Measurements from ENCODE around the gene AVL9.
"Not testable (repeated sequence)": the region's sequence is repeated elsewhere in the genome, so short reads cannot be mapped to it uniquely, and the experiment has no call there.

The AVL9 gene

DNA sequence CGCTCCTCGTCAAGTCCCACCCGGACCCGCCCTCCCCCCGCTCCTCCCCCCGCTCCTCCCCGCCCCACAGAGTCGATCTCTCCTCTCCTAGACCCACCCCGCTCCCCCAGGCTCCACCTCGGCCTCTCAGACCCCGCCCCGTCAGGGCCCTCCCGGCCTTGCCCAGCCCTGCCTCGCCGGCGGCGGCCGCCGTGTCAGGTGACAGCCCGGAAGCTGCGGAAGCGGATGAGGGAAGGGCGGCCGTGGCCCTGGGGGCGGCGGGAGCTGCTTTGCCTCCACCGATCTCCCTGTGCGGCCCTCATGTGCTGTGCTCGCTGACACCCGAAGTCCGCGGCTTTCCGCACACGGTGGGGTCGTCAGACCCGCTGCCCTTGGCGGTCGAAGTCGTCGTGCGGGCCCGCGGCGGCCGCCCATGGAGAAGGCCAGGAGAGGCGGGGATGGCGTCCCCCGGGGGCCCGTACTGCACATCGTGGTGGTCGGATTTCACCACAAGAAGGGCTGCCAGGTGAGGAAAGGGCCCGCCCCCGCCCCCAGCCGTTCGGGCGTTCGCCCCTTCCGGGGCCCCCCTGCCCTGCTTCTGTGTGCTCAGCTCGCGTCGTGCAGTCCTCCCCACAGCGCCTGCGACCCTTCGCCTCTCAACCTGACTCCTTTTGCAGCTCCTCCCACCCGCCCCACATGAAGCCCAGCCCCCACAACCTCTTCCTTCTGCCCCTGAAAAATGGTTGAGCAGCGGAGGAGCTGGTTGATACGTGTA, at the start of gene AVL9:
Gene AVL9 (plus strand): TSS at position 192 of the 754 bp plus-strand sequence. CDS start 221 bp downstream, at position 413.
- DNase-seq (ENCODE audit: low spot score): peak; percentile 93

- DNase-seq (ENCODE audit: low spot score): no peak
Observed at GRCh38 chr7:32447218-32447617, 48.1 kb upstream of the AVL9 start.

DNA sequence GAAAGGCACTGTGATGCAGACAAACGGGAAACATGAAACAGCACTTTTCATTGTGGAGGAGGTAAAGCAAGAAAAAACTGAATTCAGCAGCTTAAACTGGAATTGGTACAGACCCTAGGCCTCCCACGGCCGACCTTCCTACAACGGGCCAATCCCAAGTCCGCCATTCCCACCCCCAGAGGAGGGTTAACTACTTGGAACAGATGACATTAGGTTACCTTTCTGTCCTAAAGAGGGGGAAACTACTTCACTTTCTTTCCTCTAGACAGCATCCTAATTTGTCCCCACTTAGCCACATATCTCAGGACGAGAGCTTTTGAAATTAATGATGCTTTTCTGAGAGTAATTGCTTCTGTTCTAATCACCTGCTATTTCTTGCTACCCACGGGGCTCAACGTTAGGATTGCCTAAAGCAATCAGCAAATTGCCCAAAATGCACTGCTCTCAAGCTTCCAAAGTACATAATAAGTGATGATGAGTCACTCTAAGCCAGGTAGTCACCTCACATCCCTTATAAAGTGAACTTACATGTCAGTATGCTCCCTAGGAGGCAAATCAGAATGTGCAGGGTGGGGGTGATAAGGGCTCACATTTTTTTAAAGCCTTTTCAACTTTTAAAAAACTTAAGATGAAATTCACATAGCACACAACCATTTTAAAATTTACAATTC, 41.8 kb upstream of the AVL9 start:
- no peak for DNase-seq (ENCODE audit: low spot score)

GRCh38 chr7:32458025-32458424, 37.3 kb upstream of the AVL9 start:
- no peak for DNase-seq (ENCODE audit: low spot score)

GRCh38 chr7:32459788-32460187, 35.5 kb upstream of the AVL9 start:
- DNase-seq (ENCODE audit: low spot score): no peak

- no peak for DNase-seq (ENCODE audit: low spot score)
Observed at GRCh38 chr7:32461484-32461883, 33.8 kb upstream of the AVL9 start.

DNA sequence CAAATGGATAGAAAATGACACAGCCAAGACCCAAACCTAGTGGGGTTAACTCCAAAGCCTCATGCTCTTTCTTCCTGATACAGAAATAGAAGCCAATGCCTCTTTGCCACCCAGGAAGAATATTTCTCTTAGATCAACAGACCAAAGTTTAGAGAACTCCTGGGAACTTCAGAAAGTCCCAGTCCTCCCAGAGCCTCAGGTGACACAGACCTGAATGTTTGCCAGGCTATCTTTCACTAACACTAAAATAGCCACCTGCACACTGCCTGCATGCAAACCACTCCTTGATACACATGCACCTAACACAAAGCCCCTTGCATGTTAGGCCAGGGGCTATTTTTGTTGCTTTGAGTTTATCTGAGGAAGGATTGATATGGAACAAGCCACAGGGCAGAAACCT, 32.8 kb upstream of the AVL9 start:
- DNase-seq (ENCODE audit: low spot score): no peak

- DNase-seq (ENCODE audit: low spot score): no peak
Observed at GRCh38 chr7:32462977-32463376, 32.3 kb upstream of the AVL9 start.

DNA sequence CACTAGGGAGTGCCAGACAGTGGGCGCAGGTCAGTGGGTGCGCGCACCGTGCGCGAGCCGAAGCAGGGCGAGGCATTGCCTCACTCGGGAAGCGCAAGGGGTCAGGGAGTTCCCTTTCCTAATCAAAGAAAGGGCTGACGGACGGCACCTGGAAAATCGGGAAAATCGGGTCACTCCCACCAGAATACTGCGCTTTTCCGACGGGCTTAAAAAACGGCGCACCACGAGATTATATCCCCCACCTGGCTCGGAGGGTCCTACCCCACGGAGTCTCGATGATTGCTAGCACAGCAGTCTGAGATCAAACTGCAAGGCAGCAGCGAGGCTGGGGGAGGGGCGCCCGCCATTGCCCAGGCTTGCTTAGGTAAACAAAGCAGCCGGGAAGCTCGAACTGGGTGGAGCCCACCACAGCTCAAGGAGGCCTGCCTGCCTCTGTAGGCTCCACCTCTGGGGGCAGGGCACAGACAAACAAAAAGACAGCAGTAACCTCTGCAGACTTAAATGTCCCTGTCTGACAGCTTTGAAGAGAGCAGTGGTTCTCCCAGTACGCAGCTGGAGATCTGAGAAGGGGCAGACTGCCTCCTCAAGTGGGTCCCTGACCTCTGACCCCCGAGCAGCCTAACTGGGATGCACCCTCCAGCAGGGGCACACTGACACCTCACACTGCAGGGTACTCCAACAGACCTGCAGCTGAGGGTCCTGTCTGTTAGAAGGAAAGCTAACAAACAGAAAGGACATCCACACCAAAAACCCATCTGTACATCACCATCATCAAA, 30.5 kb upstream of the AVL9 start:
- DNase-seq (ENCODE audit: low spot score): not testable (repeated sequence)

GRCh38 chr7:32470004-32470403, 25.3 kb upstream of the AVL9 start:
- not testable (repeated sequence) for DNase-seq (ENCODE audit: low spot score)

DNA sequence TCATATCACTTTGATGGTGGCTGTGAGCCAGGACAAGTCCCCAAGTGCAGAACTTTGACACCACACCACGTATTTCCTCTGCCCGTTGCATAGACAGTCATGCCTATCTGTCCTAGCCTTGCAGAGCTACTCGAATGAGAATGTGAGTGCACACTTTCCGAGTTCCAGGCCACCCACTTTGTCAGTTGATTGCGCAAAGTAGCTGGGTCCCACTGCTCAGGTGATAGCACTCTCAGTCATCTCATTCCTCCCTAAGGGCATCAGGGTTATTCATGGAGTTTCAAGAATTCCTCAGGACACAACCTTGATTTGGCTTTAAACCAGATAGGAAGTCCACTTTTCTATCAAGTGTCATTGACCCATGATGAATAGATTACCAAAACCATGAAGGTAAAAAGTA, 24.4 kb upstream of the AVL9 start:
- no peak for DNase-seq (ENCODE audit: low spot score)

GRCh38 chr7:32472015-32472414, 23.3 kb upstream of the AVL9 start:
- no peak for DNase-seq (ENCODE audit: low spot score)

- DNase-seq (ENCODE audit: low spot score): no peak
Observed at GRCh38 chr7:32474008-32474407, 21.3 kb upstream of the AVL9 start.

- DNase-seq (ENCODE audit: low spot score): no peak
Observed at GRCh38 chr7:32476816-32477648, 18.3 kb upstream of the AVL9 start.

DNA sequence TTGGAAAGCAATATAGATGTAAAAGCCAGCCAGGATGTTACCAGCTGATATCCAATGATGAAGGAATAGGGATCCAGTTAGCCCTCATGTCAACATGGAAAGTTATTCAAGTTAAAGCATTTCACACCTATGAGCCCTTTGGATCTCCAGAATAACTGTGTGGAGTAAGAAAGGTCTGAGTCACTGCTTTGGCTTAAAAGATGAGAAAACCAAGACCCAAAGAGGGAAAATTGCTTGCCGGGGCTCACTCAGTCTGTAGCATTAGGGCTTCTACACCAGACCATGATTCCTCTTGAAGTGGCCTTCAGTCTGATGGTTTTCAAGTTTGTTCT, 17.7 kb upstream of the AVL9 start:
- DNase-seq (ENCODE audit: low spot score): no peak

DNA sequence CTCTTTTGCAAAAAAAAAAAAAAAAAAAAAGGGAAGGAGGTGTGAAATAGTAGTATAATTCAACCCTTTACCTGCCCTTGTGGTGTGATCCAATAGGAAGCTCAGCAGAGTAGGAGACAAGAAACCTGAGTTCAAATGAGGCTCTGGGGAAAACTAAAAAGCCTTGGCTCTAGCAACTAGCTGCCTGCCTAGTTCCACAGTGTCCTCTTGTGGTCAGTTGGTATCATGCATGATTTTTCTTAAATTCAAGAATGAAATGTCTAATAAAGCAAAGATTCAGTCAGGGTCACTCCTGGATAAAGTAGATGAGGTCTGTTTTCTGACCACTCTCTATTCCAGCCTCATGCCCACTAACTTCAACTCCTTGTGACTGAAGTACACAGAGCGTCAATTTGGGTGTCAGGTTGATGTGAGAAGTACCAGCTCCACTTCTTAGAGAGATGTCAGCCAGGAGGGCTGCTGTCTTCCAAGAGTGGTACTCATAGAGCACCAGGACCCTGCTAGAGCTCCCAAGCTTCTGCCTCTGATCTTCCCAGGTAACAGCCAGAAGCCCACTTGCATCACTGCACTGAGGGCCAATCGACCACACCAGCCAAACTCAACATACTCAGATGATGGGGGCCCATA, 15.6 kb upstream of the AVL9 start:
- DNase-seq (ENCODE audit: low spot score): no peak

DNA sequence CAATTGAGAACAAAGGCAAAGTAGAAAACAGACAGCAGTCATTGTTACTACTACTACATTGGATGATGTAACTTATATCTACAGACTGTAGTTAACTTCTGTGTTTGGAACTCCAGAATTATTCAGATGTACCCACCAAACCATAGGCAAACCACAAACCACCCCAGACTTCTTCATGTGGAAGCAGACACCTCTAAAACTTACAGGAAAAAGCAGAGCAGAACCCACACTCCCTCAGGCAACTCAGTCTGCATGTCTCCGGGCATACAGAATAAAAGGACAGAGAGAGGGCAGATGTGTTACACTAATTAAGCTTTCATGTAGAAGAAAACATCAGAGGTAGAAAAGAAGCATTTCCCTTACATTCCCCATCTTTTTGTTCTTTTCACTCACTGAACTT, 14.1 kb upstream of the AVL9 start:
- no peak for DNase-seq (ENCODE audit: low spot score)

- no peak for DNase-seq (ENCODE audit: low spot score)
Observed at GRCh38 chr7:32481921-32482320, 13.4 kb upstream of the AVL9 start.

GRCh38 chr7:32489788-32490126, 5.5 kb upstream of the AVL9 start:
- no peak for DNase-seq (ENCODE audit: low spot score)

GRCh38 chr7:32490127-32490796, 5.0 kb upstream of the AVL9 start, which contains the start of gene LSM5:
LSM5 (minus strand) TSS chr7:32490380; CDS start chr7:32490365, 15 bp downstream.
- DNase-seq (ENCODE audit: low spot score): peak; percentile 94

DNA sequence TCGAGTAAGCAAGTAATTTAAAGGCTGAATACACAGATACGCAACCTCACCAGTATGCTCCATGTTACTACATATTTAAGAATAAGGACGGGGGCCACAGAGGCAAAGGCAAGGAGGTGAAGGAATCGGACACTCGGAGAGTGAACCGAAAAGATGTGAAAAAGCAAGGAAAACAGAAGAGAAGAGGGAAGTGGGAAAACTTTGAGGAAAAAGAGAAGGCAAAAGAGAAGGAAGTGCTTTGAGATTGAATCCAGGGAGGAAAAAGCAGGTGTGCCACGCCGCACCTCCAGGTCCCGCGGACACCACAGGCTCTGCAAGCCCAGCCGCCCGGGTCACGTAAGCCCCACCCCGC, 367 bp upstream of the AVL9 start:
- DNase-seq (ENCODE audit: low spot score): no peak

All from kidney capillary endothelial cell (primary cell).